Activated CD8-positive, alpha-beta T cell treated with anti-CD3 and anti-CD28 coated beads, Interleukin-2, amount 10 ng/mL, durations not matched to agents 7 days and 5 days (primary cell): Measurements from ENCODE around the gene CHAMP1. TPM values are rescaled to one million over a fixed set of nuclear protein-coding genes. Genes with fewer than 3 reads are reported as not detected.

Experiments
- ATAC-seq: fragments of 150-1000 bp; cut with Tn5 transposase; one replicate; pipeline ENCODE4 v1.10.0; 2021; ENCODE audit warnings: moderate library complexity
- CTCF ChIA-PET: fragments of 350-600 bp; sonication (Branson Sonifier 250); formaldehyde crosslinking; loops from one replicate; lab custom pipeline; 2021; ENCODE audit warnings: antibody characterized with exemption; lab: Charles Lee
- POLR2A ChIA-PET: fragments of 350-600 bp; sonication (Branson Sonifier 250); formaldehyde crosslinking; loops from one replicate; lab custom pipeline; 2021; ENCODE audit warnings: antibody characterized with exemption; lab: Charles Lee
- DNase-seq: peaks from one replicate; pipeline ENCODE4 v3.0.0-alpha.2; 2020
- H3K27ac Mint-ChIP-seq: one replicate; pipeline ENCODE4 v1.8.0; 2021; ENCODE audit warnings: mild to moderate bottlenecking, mixed read lengths
- H3K27me3 Mint-ChIP-seq: one replicate; pipeline ENCODE4 v1.8.0; 2021; ENCODE audit warnings: low read depth, mixed read lengths
- H3K36me3 Mint-ChIP-seq: one replicate; pipeline ENCODE4 v1.8.0; 2021; ENCODE audit warnings: low read depth, mixed read lengths
- H3K4me1 Mint-ChIP-seq: one replicate; pipeline ENCODE4 v1.8.0; 2021; ENCODE audit warnings: low read depth, mixed read lengths
- H3K4me3 Mint-ChIP-seq: one replicate; pipeline ENCODE4 v1.8.0; 2021; ENCODE audit warnings: mild to moderate bottlenecking, mixed read lengths
- H3K9me3 Mint-ChIP-seq: one replicate; pipeline ENCODE4 v1.8.0; 2022; ENCODE audit warnings: mixed read lengths; ENCODE audit not compliant: insufficient read depth
- total RNA-seq, 2 experiments: library from RNA; stranded (reverse); gene quantifications; one replicate each; pipeline ENCODE4 v1.2.3, GENCODE V29; 2021

CHAMP1 gene
- total RNA-seq, 2 experiments from 2014 or later: 31.6 to 33.3 TPM

GRCh38 chr13:114281351-114282040, 32.8 kb upstream of the CHAMP1 start, which contains the start of gene UPF3A:
TSS of gene UPF3A (plus strand) at chr13:114281601. CDS start at chr13:114281640, 39 bp downstream.
- Mint-ChIP-seq H3K9me3 (no peaks in the 10 kb centered on the region), H3K36me3 (peaks cover 41% of the 10 kb centered on the region), H3K4me1 (peaks cover 49% of the 10 kb centered on the region), H3K4me3 (peak within 1 kb of the TSS; percentile 80), H3K27ac (peak within 1 kb of the TSS; percentile 94), H3K27me3 (no peaks in the 10 kb centered on the region)
- DNase-seq (peak; percentile 92), ATAC-seq (peak; percentile 85)
- CTCF ChIA-PET: interaction anchor here (0.6 to 1.0 kb wide), 2 partner anchors 44 to 58 kb away, joined by 3 read pairs; no protein-coding TSS in a partner anchor
- POLR2A ChIA-PET: interaction anchor here (0.7 to 2.0 kb wide), 5 partner anchors 25 to 60 kb away, joined by 3 to 5 read pairs (median 3); no protein-coding TSS in a partner anchor

- H3K4me3 Mint-ChIP-seq: peak overlapping the region; percentile 80
- peaks cover 49% of the 10 kb centered on the region for H3K4me1 Mint-ChIP-seq
- H3K27ac Mint-ChIP-seq: peak overlapping the region; percentile 94
- DNase-seq: peak; percentile 80
- peaks cover 48% of the 10 kb centered on the region for H3K36me3 Mint-ChIP-seq
- CTCF ChIA-PET: interaction anchor here (1.0 kb wide), 1 partner anchor 57 kb away, joined by 3 read pairs; no protein-coding TSS in a partner anchor
- no peaks in the 10 kb centered on the region for H3K27me3 Mint-ChIP-seq
- POLR2A ChIA-PET: interaction anchor here (0.7 to 2.0 kb wide), 4 partner anchors 25 to 59 kb away, joined by 3 to 5 read pairs (median 4); no protein-coding TSS in a partner anchor
- ATAC-seq: peak; percentile 76
- no peaks in the 10 kb centered on the region for H3K9me3 Mint-ChIP-seq
Observed at GRCh38 chr13:114282041-114282670, 32.1 kb upstream of the CHAMP1 start.

GRCh38 chr13:114283576-114283975, 30.7 kb upstream of the CHAMP1 start:
- no peak overlapping the region for H3K27ac Mint-ChIP-seq
- CTCF ChIA-PET: no interaction called here

GRCh38 chr13:114284680-114285079, 29.6 kb upstream of the CHAMP1 start:
- Mint-ChIP-seq H3K4me3 (no peak overlapping the region), H3K9me3 (no peaks in the 10 kb centered on the region), H3K4me1 (peaks cover 39% of the 10 kb centered on the region), H3K27me3 (no peaks in the 10 kb centered on the region), H3K36me3 (peaks cover 52% of the 10 kb centered on the region), H3K27ac (no peak overlapping the region)
- no peak for DNase-seq
- ChIA-PET CTCF (no interaction called here), POLR2A (no interaction called here)
- no peak for ATAC-seq

More at GRCh38 chr13:114283576-114283975, 30.7 kb upstream of the CHAMP1 start:
- no peaks in the 10 kb centered on the region for H3K27me3 Mint-ChIP-seq
- POLR2A ChIA-PET: no interaction called here
- peaks cover 46% of the 10 kb centered on the region for H3K4me1 Mint-ChIP-seq
- DNase-seq (no peak), ATAC-seq (no peak)
- peak overlapping the region; percentile 55 for H3K4me3 Mint-ChIP-seq
- H3K36me3 Mint-ChIP-seq: peaks cover 51% of the 10 kb centered on the region
- no peaks in the 10 kb centered on the region for H3K9me3 Mint-ChIP-seq

- no peak for DNase-seq
- no peak overlapping the region for H3K4me3 Mint-ChIP-seq
- ChIA-PET CTCF (no interaction called here), POLR2A (no interaction called here)
- H3K9me3 Mint-ChIP-seq: no peaks in the 10 kb centered on the region
- peaks cover 33% of the 10 kb centered on the region for H3K4me1 Mint-ChIP-seq
- no peak overlapping the region for H3K27ac Mint-ChIP-seq
- no peaks in the 10 kb centered on the region for H3K27me3 Mint-ChIP-seq
- ATAC-seq: no peak
- H3K36me3 Mint-ChIP-seq: peaks cover 52% of the 10 kb centered on the region
Observed at GRCh38 chr13:114285166-114285808, 29.0 kb upstream of the CHAMP1 start.

GRCh38 chr13:114286808-114287207, 27.5 kb upstream of the CHAMP1 start:
- ChIA-PET POLR2A (no interaction called here), CTCF (no interaction called here)
- Mint-ChIP-seq H3K4me1 (peaks cover 27% of the 10 kb centered on the region), H3K27me3 (no peaks in the 10 kb centered on the region), H3K4me3 (no peak overlapping the region), H3K36me3 (peaks cover 59% of the 10 kb centered on the region), H3K27ac (peak overlapping the region; percentile 6), H3K9me3 (no peaks in the 10 kb centered on the region)
- ATAC-seq (no peak), DNase-seq (no peak)

GRCh38 chr13:114288157-114288591, 26.1 kb upstream of the CHAMP1 start:
- Mint-ChIP-seq H3K27ac (peak overlapping the region; percentile 9), H3K9me3 (no peaks in the 10 kb centered on the region), H3K36me3 (peaks cover 65% of the 10 kb centered on the region), H3K4me1 (peaks cover 21% of the 10 kb centered on the region), H3K27me3 (no peaks in the 10 kb centered on the region), H3K4me3 (no peak overlapping the region)
- DNase-seq (no peak), ATAC-seq (no peak)
- CTCF ChIA-PET: no interaction called here
- POLR2A ChIA-PET: no interaction called here

- no peak for ATAC-seq
- ChIA-PET CTCF (no interaction called here), POLR2A (no interaction called here)
- Mint-ChIP-seq H3K36me3 (peaks cover 42% of the 10 kb centered on the region), H3K4me1 (no peaks in the 10 kb centered on the region), H3K27ac (no peak overlapping the region), H3K9me3 (no peaks in the 10 kb centered on the region), H3K27me3 (no peaks in the 10 kb centered on the region), H3K4me3 (no peak overlapping the region)
- DNase-seq: no peak
Observed at GRCh38 chr13:114296448-114296847, 17.9 kb upstream of the CHAMP1 start.

GRCh38 chr13:114296902-114297301, 17.4 kb upstream of the CHAMP1 start:
- DNase-seq (no peak), ATAC-seq (no peak)
- H3K27ac Mint-ChIP-seq: no peak overlapping the region
- H3K4me3 Mint-ChIP-seq: no peak overlapping the region
- ChIA-PET POLR2A (no interaction called here), CTCF (no interaction called here)
- peaks cover 42% of the 10 kb centered on the region for H3K36me3 Mint-ChIP-seq
- no peaks in the 10 kb centered on the region for H3K9me3 Mint-ChIP-seq
- no peaks in the 10 kb centered on the region for H3K27me3 Mint-ChIP-seq
- no peaks in the 10 kb centered on the region for H3K4me1 Mint-ChIP-seq

GRCh38 chr13:114298866-114299265, 15.4 kb upstream of the CHAMP1 start:
- Mint-ChIP-seq H3K27ac (no peak overlapping the region), H3K36me3 (peaks cover 41% of the 10 kb centered on the region), H3K9me3 (no peaks in the 10 kb centered on the region), H3K27me3 (no peaks in the 10 kb centered on the region), H3K4me1 (no peaks in the 10 kb centered on the region), H3K4me3 (no peak overlapping the region)
- DNase-seq (no peak), ATAC-seq (no peak)
- ChIA-PET CTCF (no interaction called here), POLR2A (interaction anchor here (0.6 kb wide), 1 partner anchor 276 kb away, joined by 6 read pairs; no protein-coding TSS in a partner anchor)

- Mint-ChIP-seq H3K9me3 (no peaks in the 10 kb centered on the region), H3K4me3 (no peak overlapping the region), H3K27ac (no peak overlapping the region), H3K4me1 (no peaks in the 10 kb centered on the region), H3K36me3 (peaks cover 43% of the 10 kb centered on the region), H3K27me3 (no peaks in the 10 kb centered on the region)
- DNase-seq (no peak), ATAC-seq (no peak)
- CTCF ChIA-PET: no interaction called here
- POLR2A ChIA-PET: interaction anchor here (0.6 kb wide), 1 partner anchor 276 kb away, joined by 6 read pairs; no protein-coding TSS in a partner anchor
Observed at GRCh38 chr13:114299604-114300305, 14.5 kb upstream of the CHAMP1 start.
